GM19193 (cell line): ENCODE data around the gene GCNA.

Source experiments
- POLR2A ChIP-seq: IDR thresholded peaks from 4 replicates; pipeline ENCODE4 v1.6.1; 2011; ENCODE audit not compliant: insufficient read depth, insufficient read length; ENCODE audit errors: extremely low read depth

The GCNA gene

DNA sequence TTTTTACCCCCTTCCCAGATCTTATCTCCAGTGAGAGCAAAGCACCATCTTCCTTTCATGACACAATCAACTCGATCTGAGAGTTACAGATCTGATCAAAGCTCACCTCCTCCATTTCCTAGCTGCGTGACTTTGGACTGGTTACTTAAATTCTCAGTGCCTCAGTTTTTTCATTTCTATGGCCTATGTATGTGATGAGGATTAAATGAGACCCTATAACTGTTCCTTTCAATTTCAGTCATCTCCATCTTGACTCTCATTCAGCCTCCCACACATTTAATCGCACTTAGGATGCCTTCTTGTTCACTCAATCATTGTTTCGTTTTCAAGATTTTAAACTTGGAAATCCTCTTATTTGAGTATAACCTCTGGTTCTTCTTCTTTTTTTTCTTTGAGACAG lies 60.2 kb downstream of the GCNA start:
- no peak for TF ChIP-seq POLR2A

DNA sequence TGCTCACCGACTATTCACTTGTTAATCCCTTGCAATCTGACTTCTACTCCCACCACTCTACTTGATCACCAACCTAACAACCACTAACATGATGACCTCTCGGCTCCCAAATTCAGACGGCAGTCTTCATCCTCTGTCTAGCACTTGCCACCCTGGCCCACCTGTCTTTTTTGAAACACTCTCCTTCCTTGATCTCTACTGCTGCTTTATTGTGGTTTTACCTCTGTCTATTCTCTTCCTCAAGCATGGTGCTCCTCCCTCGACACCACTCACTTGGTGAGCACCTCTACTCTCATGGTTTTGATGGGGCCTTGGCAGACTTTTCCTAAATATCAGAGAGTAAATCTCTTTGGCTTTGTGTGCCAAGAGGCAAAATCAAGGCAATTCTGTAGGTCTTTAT lies 61.8 kb downstream of the GCNA start:
- no peak for TF ChIP-seq POLR2A

DNA sequence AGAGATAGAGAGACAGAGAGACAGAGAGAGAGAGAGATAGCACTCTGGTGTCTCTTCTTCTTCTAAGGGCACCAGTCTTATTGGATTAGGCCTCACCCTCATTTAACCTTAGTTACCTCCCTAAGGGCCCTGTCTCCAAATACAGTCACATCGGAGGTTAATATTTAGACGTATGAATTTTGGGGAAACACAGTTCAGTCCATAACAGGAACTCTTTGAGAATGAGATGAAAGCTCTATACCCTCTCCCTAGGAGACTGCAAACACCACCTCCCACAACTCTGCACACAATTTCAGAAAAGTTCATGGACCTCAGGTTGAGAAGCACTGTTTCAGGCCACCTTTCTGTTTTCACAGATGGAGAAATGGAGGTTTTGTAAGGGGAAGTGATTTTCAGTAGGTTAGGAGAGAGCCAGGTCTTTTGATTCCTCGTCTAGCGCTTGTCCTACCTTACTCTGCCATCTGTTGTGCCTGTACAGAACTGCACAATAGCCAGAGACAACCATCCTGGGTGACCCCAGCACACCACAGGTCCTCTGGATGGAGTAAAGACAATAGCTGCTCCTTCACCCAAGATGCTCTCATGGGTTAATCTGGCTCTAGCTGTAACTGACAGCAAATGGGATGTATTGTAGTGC lies 72.2 kb downstream of the GCNA start:
- no peak for TF ChIP-seq POLR2A

DNA sequence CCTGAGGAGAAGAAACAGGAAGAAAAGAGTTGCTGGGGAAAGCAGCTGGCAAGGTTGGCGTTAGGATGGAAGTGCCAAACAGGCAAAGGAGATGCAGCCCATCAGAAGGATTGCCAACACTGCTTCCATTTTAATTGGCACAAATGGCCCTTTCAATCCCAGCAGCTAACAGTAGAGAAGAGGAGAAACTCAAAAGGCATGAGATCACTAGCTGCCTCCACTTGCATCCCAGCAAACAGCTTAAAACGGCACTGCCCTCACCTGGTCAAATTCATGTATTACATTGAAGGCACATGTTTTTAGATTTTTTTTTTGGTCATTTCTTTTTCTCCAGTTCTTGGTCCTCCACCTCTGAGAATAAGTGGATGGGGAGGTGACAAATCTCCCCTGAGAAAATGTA lies 74.2 kb downstream of the GCNA start:
- no peak for TF ChIP-seq POLR2A

DNA sequence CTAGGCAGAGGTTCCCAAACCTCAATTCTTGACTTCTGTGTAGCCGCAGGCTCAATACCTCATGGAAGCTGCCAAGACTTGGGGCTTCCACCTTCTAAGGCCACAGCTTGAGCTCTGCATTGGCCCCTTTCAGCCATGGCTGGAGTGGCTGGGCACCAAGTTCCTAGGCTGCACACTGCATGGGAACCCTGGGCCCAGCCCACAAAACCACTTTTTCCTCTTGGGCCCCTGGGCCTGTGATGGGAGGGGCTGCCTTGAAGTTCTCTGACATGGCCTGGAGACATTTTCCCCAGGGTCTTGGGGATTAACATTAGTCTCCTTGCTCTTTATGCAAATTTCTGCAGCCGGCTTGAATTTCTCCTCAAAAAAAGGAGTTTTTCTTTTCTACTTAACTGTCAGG lies 75.1 kb downstream of the GCNA start:
- no peak for TF ChIP-seq POLR2A

DNA sequence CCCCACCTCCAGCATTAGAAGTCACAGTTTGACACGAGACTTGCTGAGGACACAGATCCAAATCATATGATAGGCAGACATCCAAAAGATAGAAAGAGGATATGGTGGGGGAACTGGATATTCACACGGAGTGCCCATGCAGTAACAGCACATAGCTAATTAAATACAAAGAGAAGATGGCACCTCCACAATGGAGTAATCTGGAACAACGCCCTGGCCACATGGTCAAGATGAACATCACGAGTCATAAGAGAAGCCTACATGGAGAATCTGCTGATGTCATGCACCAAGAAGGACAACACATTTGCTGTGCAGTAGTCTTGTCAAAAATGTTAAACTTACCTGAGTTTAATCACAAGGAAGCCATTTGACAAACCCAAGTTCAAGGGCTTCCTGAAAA lies 79.0 kb downstream of the GCNA start:
- no peak for TF ChIP-seq POLR2A

DNA sequence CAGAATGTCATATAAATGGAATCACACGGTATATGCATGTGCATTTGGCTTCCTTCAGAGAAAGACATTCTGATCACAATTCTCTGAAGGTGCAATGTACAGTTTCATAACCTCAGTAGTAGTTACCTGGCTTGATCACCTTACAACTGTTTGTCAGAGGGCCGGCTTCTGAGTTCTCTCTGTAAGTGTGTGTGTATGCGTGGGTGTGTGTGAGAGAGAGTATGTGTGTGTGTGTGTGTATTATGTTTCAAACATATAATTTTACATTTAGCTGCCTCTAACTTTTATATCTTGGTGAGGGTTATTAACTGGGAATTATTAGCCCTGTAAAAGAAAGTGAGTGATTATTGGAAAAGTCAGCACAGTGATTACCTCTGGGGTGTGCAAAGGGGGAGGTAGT lies 81.1 kb downstream of the GCNA start:
- no peak for TF ChIP-seq POLR2A

DNA sequence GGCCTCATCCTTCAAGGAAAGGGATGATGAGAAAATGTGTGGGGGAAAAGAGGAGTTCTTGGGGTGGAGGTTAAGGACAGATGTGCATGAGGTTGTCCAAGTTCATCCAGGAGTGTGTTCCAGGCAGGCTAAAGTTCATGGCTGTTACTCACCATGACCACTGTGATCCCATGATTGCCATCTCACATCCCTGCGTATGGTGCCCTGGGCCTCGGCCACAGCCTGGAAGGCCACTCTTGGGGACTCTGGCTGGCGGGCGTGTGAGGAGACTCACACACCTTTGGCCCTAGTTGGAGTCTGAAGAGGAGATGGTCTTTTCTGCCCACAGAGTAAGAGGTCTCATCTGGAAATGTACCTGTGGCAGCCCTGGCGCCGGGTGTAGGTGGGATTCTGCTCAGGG lies 81.7 kb downstream of the GCNA start:
- no peak for TF ChIP-seq POLR2A

DNA sequence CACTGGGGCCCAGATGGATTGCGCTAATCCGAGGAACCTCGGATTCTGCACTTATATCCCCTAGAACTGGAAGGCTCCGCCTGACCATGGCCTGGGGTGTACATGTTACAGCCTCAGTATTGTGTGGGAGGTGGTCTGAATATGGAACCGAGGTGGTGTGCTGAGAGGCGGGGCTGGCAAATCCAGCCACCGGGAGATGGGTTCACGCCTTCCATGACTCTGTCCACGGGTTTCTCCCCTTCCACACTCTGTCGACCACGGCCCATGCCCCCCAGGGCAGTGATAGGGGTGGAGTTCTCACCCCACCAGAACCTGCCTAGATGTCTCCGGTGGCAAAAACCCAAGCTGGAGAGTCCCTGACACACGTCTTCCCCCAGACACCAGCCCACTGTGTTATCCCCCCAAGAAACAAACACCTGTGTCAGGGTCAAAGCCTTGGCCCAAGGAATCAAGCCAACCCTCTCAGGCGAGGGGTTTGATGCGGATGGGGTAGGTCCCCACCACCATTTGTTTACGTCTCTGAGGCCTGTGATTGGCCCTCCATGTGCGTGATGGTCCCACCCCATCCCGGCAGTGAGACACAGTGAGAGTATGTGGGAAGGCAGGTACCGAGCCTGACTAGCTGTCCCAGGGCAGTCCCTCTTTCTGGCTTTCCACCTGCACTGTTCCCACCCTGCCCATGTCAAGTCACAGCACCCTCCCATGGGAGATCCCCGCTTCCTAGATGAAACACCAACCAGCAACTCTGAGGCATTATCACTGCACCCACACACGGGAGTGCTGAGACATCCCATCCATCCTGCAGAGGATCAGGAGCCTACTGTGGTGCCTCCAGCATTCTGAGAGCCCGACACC lies 82.6 kb downstream of the GCNA start:
- TF ChIP-seq POLR2A: no peak

DNA sequence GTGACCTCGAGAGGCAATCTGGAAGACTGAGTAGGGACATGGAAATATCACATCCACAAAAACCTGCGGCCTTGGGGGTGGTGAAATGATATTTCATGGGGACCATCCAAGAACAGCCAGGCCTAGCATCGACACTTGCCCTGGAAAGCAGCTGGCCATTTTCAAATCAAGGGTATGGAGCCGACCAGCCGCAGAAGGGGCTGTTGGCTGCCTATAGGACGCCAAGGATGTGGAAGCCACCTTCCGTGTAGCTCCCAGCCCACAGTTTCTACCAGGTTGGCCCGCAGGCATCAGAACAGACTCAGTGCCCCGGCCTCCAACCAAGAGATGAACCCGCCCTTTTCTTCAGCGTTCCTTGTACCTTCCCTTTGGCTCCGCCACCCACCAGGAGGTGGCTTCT lies 83.7 kb downstream of the GCNA start:
- TF ChIP-seq POLR2A: no peak
